Osteoblast (primary cell): ENCODE measurements around the gene FHIP1A. TPM values are rescaled to one million over a fixed set of nuclear protein-coding genes. Genes with fewer than 3 reads are reported as not detected.

ENCODE experiments used
- DNase-seq: peaks from one replicate; pipeline ENCODE4 v3.0.0; 2011; ENCODE audit warnings: low spot score, mixed read lengths; ENCODE audit not compliant: insufficient read length; ENCODE audit errors: missing footprints
- H2AFZ ChIP-seq: 2 replicates; pipeline ENCODE4 v1.6.0; 2011; ENCODE audit warnings: mild to moderate bottlenecking, low read length
- H3K27ac ChIP-seq: 2 replicates; pipeline ENCODE4 v1.5.1; 2011; ENCODE audit warnings: mild to moderate bottlenecking, low read depth, low read length, moderate library complexity
- H3K27me3 ChIP-seq: 2 replicates; pipeline ENCODE4 v1.6.0; 2012; ENCODE audit warnings: mild to moderate bottlenecking, control low read depth, inconsistent platforms, low read length, moderate library complexity; ENCODE audit not compliant: insufficient read depth
- H3K36me3 ChIP-seq: 2 replicates; pipeline ENCODE4 v1.5.1; 2011; ENCODE audit warnings: mild to moderate bottlenecking, low read length, control low read depth, moderate library complexity; ENCODE audit not compliant: insufficient read depth
- H3K4me1 ChIP-seq: 2 replicates; pipeline ENCODE4 v1.5.1; 2011; ENCODE audit warnings: mild to moderate bottlenecking, low read length, control low read depth, moderate library complexity; ENCODE audit not compliant: insufficient read depth
- H3K4me2 ChIP-seq: 2 replicates; pipeline ENCODE4 v1.6.0; 2011; ENCODE audit warnings: mild to moderate bottlenecking, low read length; ENCODE audit not compliant: insufficient read depth
- H3K4me3 ChIP-seq: fragments of 200-600 bp; sonication (generic); 3 replicates; pipeline ENCODE4 v1.5.1; 2012; ENCODE audit warnings: mild to moderate bottlenecking, low read length, inconsistent platforms; ENCODE audit not compliant: insufficient read depth
- H3K79me2 ChIP-seq: 2 replicates; pipeline ENCODE4 v1.6.0; 2012; ENCODE audit warnings: mild to moderate bottlenecking, low read length, control low read depth, inconsistent platforms; ENCODE audit not compliant: insufficient read depth
- H3K9me3 ChIP-seq: 2 replicates; pipeline ENCODE4 v1.5.1; 2011; ENCODE audit warnings: low read depth, low read length, control low read depth
- H4K20me1 ChIP-seq: 2 replicates; pipeline ENCODE4 v1.6.0; 2012; ENCODE audit warnings: mild to moderate bottlenecking, low read length, control low read depth; ENCODE audit not compliant: insufficient read depth
- CTCF ChIP-seq: IDR thresholded peaks from 2 replicates; pipeline ENCODE4 v1.5.1; 2011; ENCODE audit warnings: mild to moderate bottlenecking, low read depth, low read length, moderate library complexity; ENCODE audit errors: extremely low read depth
- total RNA-seq: library from RNA; depleted of rRNA; stranded (reverse); fragments of >200 nt; gene quantifications from 2 replicates; pipeline ENCODE4 v1.2.3, GENCODE V29; 2012

Gene FHIP1A
- total RNA-seq, 1 donor: 4.7 TPM

GRCh38 chr4:151446208-151446607, 37.2 kb downstream of the FHIP1A start:
- Histone ChIP-seq H3K36me3 (no peaks in the 10 kb centered on the region), H3K79me2 (no peaks in the 10 kb centered on the region), H3K27ac (no peak overlapping the region), H4K20me1 (no peaks in the 10 kb centered on the region), H2AFZ (no peak overlapping the region), H3K4me2 (no peak overlapping the region), H3K4me1 (no peaks in the 10 kb centered on the region), H3K4me3 (no peak overlapping the region), H3K9me3 (no peaks in the 10 kb centered on the region), H3K27me3 (no peaks in the 10 kb centered on the region)
- TF ChIP-seq CTCF: no peak
- no peak for DNase-seq

- no peaks in the 10 kb centered on the region for H3K4me1 ChIP-seq
- TF ChIP-seq CTCF: no peak
- no peak overlapping the region for H3K27ac ChIP-seq
- no peak overlapping the region for H2AFZ ChIP-seq
- H3K4me3 ChIP-seq: no peak overlapping the region
- H3K4me2 ChIP-seq: no peak overlapping the region
- H4K20me1 ChIP-seq: no peaks in the 10 kb centered on the region
- H3K9me3 ChIP-seq: no peaks in the 10 kb centered on the region
- no peaks in the 10 kb centered on the region for H3K79me2 ChIP-seq
- no peak for DNase-seq
- no peaks in the 10 kb centered on the region for H3K36me3 ChIP-seq
- no peaks in the 10 kb centered on the region for H3K27me3 ChIP-seq
These were observed 45.5 kb downstream of the FHIP1A start for GRCh38 chr4:151454513-151454912.

- no peak overlapping the region for H3K27ac ChIP-seq
- no peaks in the 10 kb centered on the region for H4K20me1 ChIP-seq
- no peaks in the 10 kb centered on the region for H3K79me2 ChIP-seq
- no peaks in the 10 kb centered on the region for H3K36me3 ChIP-seq
- H3K4me2 ChIP-seq: no peak overlapping the region
- H3K9me3 ChIP-seq: no peaks in the 10 kb centered on the region
- H2AFZ ChIP-seq: no peak overlapping the region
- no peak for TF ChIP-seq CTCF
- no peak overlapping the region for H3K4me3 ChIP-seq
- DNase-seq: no peak
- no peaks in the 10 kb centered on the region for H3K4me1 ChIP-seq
- no peaks in the 10 kb centered on the region for H3K27me3 ChIP-seq
These were observed 46.2 kb downstream of the FHIP1A start for GRCh38 chr4:151455212-151455611.

- Histone ChIP-seq H3K36me3 (no peaks in the 10 kb centered on the region), H3K4me1 (no peaks in the 10 kb centered on the region), H2AFZ (peak overlapping the region; percentile 52), H4K20me1 (no peaks in the 10 kb centered on the region), H3K27ac (no peak overlapping the region), H3K4me3 (no peak overlapping the region), H3K27me3 (no peaks in the 10 kb centered on the region), H3K79me2 (no peaks in the 10 kb centered on the region), H3K9me3 (no peaks in the 10 kb centered on the region), H3K4me2 (no peak overlapping the region)
- TF ChIP-seq CTCF: no peak
- no peak for DNase-seq
These were observed 49.2 kb downstream of the FHIP1A start for GRCh38 chr4:151458148-151458547.

Other genes with a start within 250 kb of the FHIP1A start
- gene PRSS48, start 132.0 kb upstream of the FHIP1A start, total RNA-seq: not detected in 2 replicates
- gene SH3D19, start 83.6 kb upstream of the FHIP1A start, total RNA-seq: 74.9 and 86.0 TPM in 2 replicates